IMR-90 (cell line): ENCODE measurements around the gene SDHB. TPM values are rescaled to one million over a fixed set of nuclear protein-coding genes. Genes with fewer than 3 reads are reported as not detected.

Experiments used
- ATAC-seq: fragments of 200-7000 bp; cut with Tn5 transposase; 2 replicates; pipeline ENCODE4 v1.9.1; 2020; ENCODE audit warnings: low read depth, mild to moderate bottlenecking, moderate library complexity
- BruUV-seq: library from RNA; stranded (reverse); fragments of 400-500 nt; replicated peaks from 2 replicates; lab custom pipeline; 2021; lab: Mats Ljungman, UMichigan
- CTCF ChIA-PET: fragments of 300-600 bp; formaldehyde crosslinking; extraction: SDS; loops from one replicate; lab custom pipeline; 2021; ENCODE audit warnings: antibody characterized with exemption; lab: Yijun Ruan, JAX
- POLR2A ChIA-PET: fragments of 300-600 bp; sonication (Branson Sonifier 250); formaldehyde crosslinking; loops from one replicate; lab custom pipeline; 2022; ENCODE audit warnings: antibody characterized with exemption; ENCODE audit not compliant: unreplicated experiment; lab: Charles Lee
- DNase-seq: peaks from one replicate; pipeline ENCODE4 v3.0.0; 2013
- H2AFZ ChIP-seq: replicated peaks from 2 replicates; pipeline ENCODE3; 2013; ENCODE audit warnings: low read length, mild to moderate bottlenecking; ENCODE audit not compliant: poor library complexity
- H2AK5ac ChIP-seq: 2 replicates; pipeline ENCODE4 v1.6.1; 2013; ENCODE audit warnings: low read depth, low read length, inconsistent platforms
- H2AK9ac ChIP-seq: replicated peaks from 2 replicates; pipeline ENCODE3; 2013; ENCODE audit warnings: mild to moderate bottlenecking, low read depth, low read length, moderate library complexity; ENCODE audit not compliant: poor library complexity
- H2BK120ac ChIP-seq: 2 replicates; pipeline ENCODE4 v1.6.1; 2013; ENCODE audit warnings: low read depth, low read length, inconsistent platforms
- H2BK15ac ChIP-seq: 3 replicates; pipeline ENCODE4 v1.6.1; 2013; ENCODE audit warnings: low read depth, low read length, inconsistent platforms
- H2BK20ac ChIP-seq: 2 replicates; pipeline ENCODE4 v1.6.1; 2013; ENCODE audit warnings: low read depth, mild to moderate bottlenecking, inconsistent platforms, low read length, moderate library complexity
- H2BK5ac ChIP-seq: 2 replicates; pipeline ENCODE4 v1.6.1; 2013; ENCODE audit warnings: mild to moderate bottlenecking, low read depth, low read length, inconsistent platforms; ENCODE audit not compliant: poor library complexity, severe bottlenecking
- H3K14ac ChIP-seq: replicated peaks from 2 replicates; pipeline ENCODE4 v1.6.1; 2013; ENCODE audit warnings: low read depth, low read length, inconsistent platforms
- H3K18ac ChIP-seq: 2 replicates; pipeline ENCODE4 v1.6.1; 2013; ENCODE audit warnings: low read depth, low read length, control low read depth
- H3K23ac ChIP-seq: 2 replicates; pipeline ENCODE4 v1.6.1; 2013; ENCODE audit warnings: low read depth, low read length, inconsistent platforms
- H3K27ac ChIP-seq: 2 replicates; pipeline ENCODE4 v1.5.1; 2013; ENCODE audit warnings: mild to moderate bottlenecking, control low read depth, low read length; ENCODE audit not compliant: insufficient read depth
- H3K27me3 ChIP-seq: 2 replicates; pipeline ENCODE4 v1.6.1; 2013; ENCODE audit warnings: low read length; ENCODE audit not compliant: control insufficient read depth, insufficient read depth
- H3K36me3 ChIP-seq: 2 replicates; pipeline ENCODE4 v1.6.1; 2013; ENCODE audit warnings: low read length, mixed read lengths; ENCODE audit not compliant: control insufficient read depth, insufficient read depth
- H3K4ac ChIP-seq: 2 replicates; pipeline ENCODE4 v1.6.1; 2013; ENCODE audit warnings: low read depth, low read length, inconsistent platforms
- H3K4me1 ChIP-seq: 2 replicates; pipeline ENCODE4 v1.6.1; 2013; ENCODE audit warnings: low read length, mixed read lengths; ENCODE audit not compliant: control insufficient read depth, insufficient read depth
- H3K4me2 ChIP-seq: 2 replicates; pipeline ENCODE4 v1.6.1; 2013; ENCODE audit warnings: low read depth, mild to moderate bottlenecking, control low read depth, low read length, moderate library complexity
- H3K4me3 ChIP-seq: 2 replicates; pipeline ENCODE4 v1.5.1; 2013; ENCODE audit warnings: low read depth, mild to moderate bottlenecking, control low read depth, low read length, moderate library complexity; ENCODE audit not compliant: insufficient read depth
- H3K56ac ChIP-seq: 2 replicates; pipeline ENCODE4 v1.6.1; 2013; ENCODE audit warnings: low read length, inconsistent platforms; ENCODE audit not compliant: insufficient read depth; ENCODE audit errors: extremely low read depth
- H3K79me1 ChIP-seq, 2 experiments: 2 replicates each; pipeline ENCODE4 v1.6.1; 2013; ENCODE audit warnings: low read length in 2 of 2, inconsistent platforms in 1 of 2, low read depth in 1 of 2
- H3K9ac ChIP-seq: 2 replicates; pipeline ENCODE4 v1.6.1; 2013; ENCODE audit warnings: low read depth, low read length, control low read depth
- H3K9me1 ChIP-seq: 2 replicates; pipeline ENCODE4 v1.6.1; 2013; ENCODE audit warnings: low read length, inconsistent platforms; ENCODE audit not compliant: insufficient read depth
- H3K9me3 ChIP-seq: 2 replicates; pipeline ENCODE4 v1.6.1; 2013; ENCODE audit warnings: low read length; ENCODE audit not compliant: control insufficient read depth, insufficient read depth
- H4K20me1 ChIP-seq: 2 replicates; pipeline ENCODE4 v1.6.1; 2013; ENCODE audit warnings: low read length, inconsistent platforms; ENCODE audit not compliant: insufficient read depth
- H4K5ac ChIP-seq: 2 replicates; pipeline ENCODE4 v1.6.1; 2013; ENCODE audit warnings: mild to moderate bottlenecking, low read depth, low read length, control low read depth
- H4K8ac ChIP-seq, 2 experiments: 2 replicates each; pipeline ENCODE4 v1.6.1; 2013; ENCODE audit warnings: low read depth in 2 of 2, low read length in 2 of 2, control low read depth in 1 of 2, inconsistent platforms in 1 of 2
- H4K91ac ChIP-seq: 2 replicates; pipeline ENCODE4 v1.6.1; 2013; ENCODE audit warnings: low read depth, low read length, inconsistent platforms; ENCODE audit not compliant: insufficient read depth
- BHLHE40 ChIP-seq: fragments of 150-350 bp; IDR thresholded peaks from 2 replicates; pipeline ENCODE4 v1.6.1; 2016; ENCODE audit warnings: mild to moderate bottlenecking, low read depth, low read length
- CEBPB ChIP-seq: IDR thresholded peaks from 2 replicates; pipeline ENCODE4 v1.6.1; 2012; ENCODE audit warnings: low read depth, low read length, improper control_type of control experiment
- CHD1 ChIP-seq: IDR thresholded peaks from 2 replicates; pipeline ENCODE4 v1.6.1; 2012; ENCODE audit warnings: low read depth, low read length, improper control_type of control experiment
- FOS ChIP-seq: fragments of 150-350 bp; IDR thresholded peaks from 2 replicates; pipeline ENCODE4 v1.6.1; 2016; ENCODE audit warnings: low read depth, low read length
- MAZ ChIP-seq: IDR thresholded peaks from 2 replicates; pipeline ENCODE4 v1.6.1; 2012; ENCODE audit warnings: low read depth, mild to moderate bottlenecking, low read length, improper control_type of control experiment, moderate library complexity, borderline replicate concordance
- MXI1 ChIP-seq: IDR thresholded peaks from 2 replicates; pipeline ENCODE4 v1.6.1; 2012; ENCODE audit warnings: low read depth, mild to moderate bottlenecking, low read length, moderate library complexity, borderline replicate concordance
- POLR2A ChIP-seq: IDR thresholded peaks from 2 replicates; pipeline ENCODE4 v1.6.1; 2012; ENCODE audit warnings: mild to moderate bottlenecking, low read depth, low read length
- RFX5 ChIP-seq: IDR thresholded peaks from 2 replicates; pipeline ENCODE4 v1.8.0; 2012; ENCODE audit warnings: low read depth, mild to moderate bottlenecking, low read length, moderate library complexity
- SMC3 ChIP-seq: fragments of 150-350 bp; IDR thresholded peaks from 2 replicates; pipeline ENCODE4 v1.6.1; 2016; ENCODE audit warnings: low read depth, mild to moderate bottlenecking, antibody characterized with exemption, low read length, moderate library complexity
- USF2 ChIP-seq: fragments of 150-350 bp; IDR thresholded peaks from 2 replicates; pipeline ENCODE4 v1.6.1; 2017; ENCODE audit warnings: mild to moderate bottlenecking, antibody characterized with exemption, low read length, low read depth
- WGBS, 2 experiments: methylation state at CpG; one replicate each; pipeline versions ENCODE4 v1.1.5 to v1.1.7; 2013; ENCODE audit warnings: missing lambda C conversion rate in 2 of 2; ENCODE audit not compliant: insufficient read length in 1 of 2; ENCODE audit errors: extremely low coverage in 2 of 2; 5-methylcytosine and 5-hydroxymethylcytosine counted together
- dilution Hi-C: fragments of 300-500 bp; cut with HindIII; formaldehyde crosslinking; loops from one replicate; pipeline ENCODE4 v1.14.3; 2018; ENCODE audit warnings: low sequenced_read_pairs; ENCODE audit not compliant: unreplicated experiment
- in situ Hi-C: fragments of 300-500 bp; cut with MboI; formaldehyde crosslinking; loops from 3 replicates; pipeline ENCODE4 v1.14.3; 2019; ENCODE audit warnings: low sequenced_read_pairs, inconsistent platforms, mixed read lengths
- intact Hi-C: fragments of 100-400 bp; cut with micrococcal nuclease; formaldehyde crosslinking; loops from 2 replicates; pipeline ENCODE4 v1.10.0; 2022
- polyA plus RNA-seq, 3 experiments: library from polyadenylated mRNA; depleted of rRNA; stranded (reverse); fragments of >200 nt; gene quantifications; 2 replicates each; pipeline ENCODE4 v1.2.3, GENCODE V29; 2012; ENCODE audit warnings: low replicate concordance in 1 of 3
- total RNA-seq: library from RNA; depleted of rRNA; stranded (reverse); fragments of >200 nt; gene quantifications from 2 replicates; pipeline ENCODE4 v1.2.3, GENCODE V29; 2012

Gene SDHB
- total and polyA plus RNA-seq, 2 of the 4 experiments (the other 2 are of a cell fraction), result 122 to 206 TPM

- H3K56ac ChIP-seq, result no peak overlapping the region
- in situ Hi-C loops, result no loop called here
- H3K4ac ChIP-seq, result no peak overlapping the region
- ChIA-PET CTCF (no interaction called here), POLR2A (no interaction called here)
- H3K36me3 ChIP-seq, result peaks cover 16% of the 10 kb centered on the region
- BruUV-seq, result no TSS peak
- H3K27ac ChIP-seq, result no peak overlapping the region
- no peaks in the 10 kb centered on the region; the same call in 1 of the 2 replicates for H3K9me1 ChIP-seq
- DNase-seq (peak; percentile 23), ATAC-seq (no peak)
- H2AFZ ChIP-seq, result peak overlapping the region; percentile 21
- H3K9me3 ChIP-seq, result no peaks in the 10 kb centered on the region
- H2BK120ac ChIP-seq, result no peak overlapping the region
- H2AK5ac ChIP-seq, result no peak overlapping the region
- H2BK20ac ChIP-seq, result no peak overlapping the region
- no peaks in the 10 kb centered on the region for H3K27me3 ChIP-seq
- no peak overlapping the region for H3K18ac ChIP-seq
- H3K4me3 ChIP-seq, result no peak overlapping the region
- H4K5ac ChIP-seq, result no peak overlapping the region
- H3K79me1 ChIP-seq, result no peaks in the 10 kb centered on the region
- dilution Hi-C loops, result no loop called here
- H3K9ac ChIP-seq, result no peak overlapping the region
- TF ChIP-seq MAZ (no peak), CHD1 (no peak), USF2 (no peak), SMC3 (no peak), MXI1 (no peak), POLR2A (no peak), RFX5 (no peak), FOS (no peak), BHLHE40 (no peak), CEBPB (no peak)
- no peaks in the 10 kb centered on the region for H3K4me1 ChIP-seq
- no peak overlapping the region for H2BK15ac ChIP-seq
- intact Hi-C loops, result no loop called here
- no peak overlapping the region for H3K4me2 ChIP-seq
- H3K14ac ChIP-seq, result no peak overlapping the region
- H4K8ac ChIP-seq, result no peak overlapping the region
- H4K20me1 ChIP-seq, result peaks cover 5% of the 10 kb centered on the region; the same call in 1 of the 2 replicates
- no CpG with 5 or more reads among the region's 10 CpGs for WGBS, 2 experiments
- no peak overlapping the region for H2AK9ac ChIP-seq
- no peak overlapping the region for H3K23ac ChIP-seq
- H2BK5ac ChIP-seq, result no peak overlapping the region
- H4K91ac ChIP-seq, result no peak overlapping the region
Measured at GRCh38 chr1:16998589-16998988, 55.2 kb downstream of the SDHB start.
